Nephron progenitor cell (in vitro differentiated cells): ENCODE data around the gene FATE1.

Experiments used
- DNase-seq: peaks from one replicate; pipeline ENCODE4 v3.0.0; 2021
- H3K27ac Mint-ChIP-seq: 2 replicates; pipeline ENCODE4 v1.8.0; 2021; ENCODE audit warnings: mild to moderate bottlenecking, moderate library complexity, mixed read lengths
- H3K27me3 Mint-ChIP-seq: 2 replicates; pipeline ENCODE4 v1.8.0; 2021; ENCODE audit warnings: mild to moderate bottlenecking, low read depth, mixed read lengths; ENCODE audit not compliant: poor library complexity
- H3K36me3 Mint-ChIP-seq: 2 replicates; pipeline ENCODE4 v1.8.0; 2021; ENCODE audit warnings: low read depth, mixed read lengths
- H3K4me1 Mint-ChIP-seq: 2 replicates; pipeline ENCODE4 v1.8.0; 2021; ENCODE audit warnings: mixed read lengths
- H3K4me3 Mint-ChIP-seq: 2 replicates; pipeline ENCODE4 v1.8.0; 2021; ENCODE audit warnings: mild to moderate bottlenecking, moderate library complexity, mixed read lengths
- H3K9me3 Mint-ChIP-seq: 2 replicates; pipeline ENCODE4 v1.8.0; 2021; ENCODE audit warnings: mild to moderate bottlenecking, moderate library complexity, mixed read lengths
- TF ChIP-seq, protein P1 (sequence below): fragments of 200-600 bp; sonication (generic); IDR thresholded peaks from 2 replicates; pipeline ENCODE4 v1.5.0; 2021; ENCODE audit warnings: antibody characterized with exemption

Gene FATE1

DNA sequence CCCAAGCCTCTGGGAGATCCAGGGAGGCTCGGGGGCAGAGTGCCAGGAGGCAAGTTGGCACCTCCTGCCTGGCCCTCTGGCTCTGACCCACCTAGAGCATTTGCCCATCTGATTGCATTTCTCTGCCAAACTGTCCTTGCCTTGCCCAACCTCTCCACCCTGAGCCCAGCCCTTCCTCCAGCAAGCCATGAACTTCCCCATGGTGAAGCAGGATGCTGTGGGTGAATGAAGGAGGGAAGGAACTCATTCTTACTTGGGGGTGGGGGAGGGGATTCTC lies 9.4 kb downstream of the FATE1 start:
- DNase-seq = no peak
- Mint-ChIP-seq H3K4me3 (no peak overlapping the region), H3K27me3 (peaks cover 5% of the 10 kb centered on the region), H3K4me1 (peaks cover 5% of the 10 kb centered on the region), H3K27ac (no peak overlapping the region), H3K36me3 (no peaks in the 10 kb centered on the region), H3K9me3 (peaks cover 56% of the 10 kb centered on the region)
- TF ChIP-seq, protein P1, sequence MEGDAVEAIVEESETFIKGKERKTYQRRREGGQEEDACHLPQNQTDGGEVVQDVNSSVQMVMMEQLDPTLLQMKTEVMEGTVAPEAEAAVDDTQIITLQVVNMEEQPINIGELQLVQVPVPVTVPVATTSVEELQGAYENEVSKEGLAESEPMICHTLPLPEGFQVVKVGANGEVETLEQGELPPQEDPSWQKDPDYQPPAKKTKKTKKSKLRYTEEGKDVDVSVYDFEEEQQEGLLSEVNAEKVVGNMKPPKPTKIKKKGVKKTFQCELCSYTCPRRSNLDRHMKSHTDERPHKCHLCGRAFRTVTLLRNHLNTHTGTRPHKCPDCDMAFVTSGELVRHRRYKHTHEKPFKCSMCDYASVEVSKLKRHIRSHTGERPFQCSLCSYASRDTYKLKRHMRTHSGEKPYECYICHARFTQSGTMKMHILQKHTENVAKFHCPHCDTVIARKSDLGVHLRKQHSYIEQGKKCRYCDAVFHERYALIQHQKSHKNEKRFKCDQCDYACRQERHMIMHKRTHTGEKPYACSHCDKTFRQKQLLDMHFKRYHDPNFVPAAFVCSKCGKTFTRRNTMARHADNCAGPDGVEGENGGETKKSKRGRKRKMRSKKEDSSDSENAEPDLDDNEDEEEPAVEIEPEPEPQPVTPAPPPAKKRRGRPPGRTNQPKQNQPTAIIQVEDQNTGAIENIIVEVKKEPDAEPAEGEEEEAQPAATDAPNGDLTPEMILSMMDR = no peak

DNA sequence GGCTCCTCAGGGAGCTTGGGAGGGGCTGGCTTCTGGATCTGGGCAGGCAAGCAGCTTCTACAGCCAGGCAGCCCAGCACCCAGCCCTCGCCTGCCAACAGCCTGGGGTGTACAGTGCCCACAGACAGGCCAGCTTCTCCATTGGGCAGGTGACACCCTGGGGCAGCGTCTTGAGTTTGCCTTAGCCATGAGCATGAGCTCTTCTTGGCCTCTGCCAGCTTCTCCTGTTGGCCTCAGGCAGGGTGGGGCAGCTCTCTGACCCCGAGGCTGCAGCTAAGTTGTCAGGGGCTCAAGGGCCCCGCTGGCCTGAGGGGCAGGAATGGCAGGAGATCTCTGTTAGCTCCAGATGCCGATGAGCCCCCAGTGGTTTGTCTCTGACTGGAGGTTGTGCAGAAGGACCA lies 10.9 kb downstream of the FATE1 start:
- no peaks in the 10 kb centered on the region for H3K36me3 Mint-ChIP-seq
- peaks cover 5% of the 10 kb centered on the region for H3K4me1 Mint-ChIP-seq
- peaks cover 48% of the 10 kb centered on the region for H3K9me3 Mint-ChIP-seq
- no peak overlapping the region for H3K27ac Mint-ChIP-seq
- TF ChIP-seq, protein P1 = no peak
- H3K27me3 Mint-ChIP-seq = peaks cover 5% of the 10 kb centered on the region
- no peak for DNase-seq
- no peak overlapping the region for H3K4me3 Mint-ChIP-seq

DNA sequence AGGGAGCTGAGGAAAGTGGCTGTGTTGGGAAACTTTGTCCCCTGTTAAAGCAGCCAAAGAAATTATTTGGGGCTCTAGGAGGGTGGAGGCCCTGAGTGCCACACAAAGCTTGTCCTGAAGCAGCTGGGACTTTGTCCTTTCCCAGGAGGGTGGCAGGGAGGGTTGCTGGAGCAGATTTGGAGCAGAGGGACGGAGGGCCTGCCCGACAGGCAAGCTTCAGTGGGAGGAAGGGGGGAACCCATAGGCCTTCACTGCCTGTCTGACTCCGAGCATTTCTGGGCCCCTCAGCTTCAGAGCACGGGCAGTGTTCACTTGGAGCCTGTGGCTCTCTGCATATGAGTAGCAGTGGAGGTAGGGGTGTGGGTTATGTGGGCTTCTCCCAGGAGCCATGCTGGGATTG lies 11.5 kb downstream of the FATE1 start:
- Mint-ChIP-seq H3K27ac (no peak overlapping the region), H3K4me3 (no peak overlapping the region), H3K36me3 (no peaks in the 10 kb centered on the region), H3K9me3 (peaks cover 48% of the 10 kb centered on the region), H3K4me1 (peaks cover 5% of the 10 kb centered on the region), H3K27me3 (peaks cover 8% of the 10 kb centered on the region)
- no peak for DNase-seq
- TF ChIP-seq, protein P1 = no peak

DNA sequence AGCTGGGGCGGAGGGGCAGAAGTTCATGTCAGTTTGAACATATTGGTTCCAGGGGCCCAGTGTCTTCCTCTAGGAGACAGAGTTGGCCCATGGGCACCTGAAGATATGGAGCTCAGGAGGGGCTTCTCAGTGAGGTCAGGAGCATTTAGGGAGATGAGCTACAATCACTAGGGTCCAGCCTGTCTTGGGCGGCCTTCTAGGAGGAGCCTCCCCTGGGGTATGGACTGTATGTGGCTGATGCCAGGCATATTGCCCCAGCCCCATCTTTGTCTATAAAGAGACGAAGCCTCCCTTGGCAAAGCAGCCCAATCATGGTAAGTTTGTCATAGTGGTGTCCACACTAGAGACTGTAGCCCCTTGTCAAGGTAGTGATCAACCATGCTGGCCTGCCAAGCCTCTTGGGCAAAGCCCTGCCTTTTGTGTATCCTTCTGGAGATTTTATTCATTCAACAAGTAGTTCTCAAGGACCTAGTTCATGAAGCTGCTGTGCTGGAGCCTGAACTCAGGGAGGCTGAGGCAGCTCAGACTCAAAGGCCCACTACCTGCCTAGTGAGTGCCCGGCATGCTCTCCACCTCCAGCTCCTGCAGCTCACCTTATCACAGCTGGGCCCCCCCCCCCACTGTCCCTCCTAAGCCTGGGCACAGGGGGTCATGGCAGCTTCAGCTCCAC lies 13.4 kb downstream of the FATE1 start:
- Mint-ChIP-seq H3K4me1 (no peaks in the 10 kb centered on the region), H3K36me3 (no peaks in the 10 kb centered on the region), H3K27ac (no peak overlapping the region), H3K4me3 (no peak overlapping the region), H3K27me3 (peaks cover 12% of the 10 kb centered on the region), H3K9me3 (peaks cover 41% of the 10 kb centered on the region)
- no peak for DNase-seq
- TF ChIP-seq, protein P1 = no peak

DNA sequence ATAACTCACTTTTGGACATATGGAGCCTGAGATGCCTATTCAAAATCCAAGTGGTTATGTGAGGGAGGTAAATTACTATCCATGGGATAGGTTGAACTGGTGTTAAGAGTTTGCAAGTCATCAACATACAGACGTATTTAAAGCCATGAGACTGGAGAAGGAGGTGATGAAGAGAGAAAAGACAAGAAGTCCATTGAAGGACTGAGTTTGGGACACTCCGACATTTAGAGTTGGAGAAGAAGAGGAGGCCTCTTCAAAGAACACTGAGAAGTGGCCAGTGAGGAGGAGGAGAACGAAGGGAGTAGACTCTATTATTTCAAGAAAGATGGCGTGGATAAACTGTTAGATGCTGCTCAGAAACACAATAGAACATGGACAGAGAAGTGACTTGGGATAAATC lies 18.6 kb downstream of the FATE1 start, which contains the start of gene CNGA2:
Gene CNGA2, plus strand, starts transcription at position 301 of the 400 bp plus-strand sequence. CDS start 3,738 bp downstream, outside the sequence.
- Mint-ChIP-seq H3K36me3 (no peaks in the 10 kb centered on the region), H3K4me3 (no peak within 1 kb of the TSS)

DNA sequence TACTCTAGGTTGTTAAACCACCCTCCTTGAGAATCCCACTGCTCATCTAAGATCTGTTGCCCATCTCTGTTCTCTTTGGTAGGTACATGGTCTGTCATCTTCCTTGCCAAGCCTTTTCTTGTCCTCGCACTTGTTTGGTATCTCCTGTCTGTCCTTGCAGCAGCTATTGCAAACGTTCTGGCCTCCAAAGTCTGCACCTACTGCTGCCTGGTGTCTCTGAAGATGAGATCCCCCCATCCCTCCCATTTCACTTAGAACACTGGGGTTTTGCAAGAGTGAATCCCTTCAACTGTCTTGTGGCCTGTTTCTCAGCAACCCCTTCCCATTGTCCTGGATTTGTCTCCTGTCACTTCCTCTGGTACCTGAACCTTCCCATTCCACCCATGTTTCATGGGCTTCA lies 19.4 kb downstream of the FATE1 start:
- DNase-seq = no peak
- H3K9me3 Mint-ChIP-seq = peaks cover 51% of the 10 kb centered on the region
- H3K27me3 Mint-ChIP-seq = peaks cover 15% of the 10 kb centered on the region
- H3K4me3 Mint-ChIP-seq = no peak overlapping the region
- H3K4me1 Mint-ChIP-seq = no peaks in the 10 kb centered on the region
- TF ChIP-seq, protein P1 = no peak
- no peaks in the 10 kb centered on the region for H3K36me3 Mint-ChIP-seq
- no peak overlapping the region for H3K27ac Mint-ChIP-seq

More for the DNA sequence above, 18.6 kb downstream of the FATE1 start, which contains the start of gene CNGA2:
- H3K4me1 Mint-ChIP-seq = no peaks in the 10 kb centered on the region
- DNase-seq = no peak
- H3K27ac Mint-ChIP-seq = no peak within 1 kb of the TSS
- peaks cover 49% of the 10 kb centered on the region for H3K9me3 Mint-ChIP-seq
- peaks cover 11% of the 10 kb centered on the region for H3K27me3 Mint-ChIP-seq
- TF ChIP-seq, protein P1 = no peak
